Activated CD4-positive, alpha-beta T cell treated with anti-CD3 and anti-CD28 coated beads, Interleukin-10, Interleukin-2, amounts not matched to agents 100 ng/mL and 50 ng/mL, durations not matched to agents 16 hours and 8 hours (primary cell): ENCODE data around the gene NR4A2.

Experiments
- DNase-seq: peaks from one replicate; pipeline ENCODE4 v3.0.0-alpha.2; 2020

The NR4A2 gene

DNA sequence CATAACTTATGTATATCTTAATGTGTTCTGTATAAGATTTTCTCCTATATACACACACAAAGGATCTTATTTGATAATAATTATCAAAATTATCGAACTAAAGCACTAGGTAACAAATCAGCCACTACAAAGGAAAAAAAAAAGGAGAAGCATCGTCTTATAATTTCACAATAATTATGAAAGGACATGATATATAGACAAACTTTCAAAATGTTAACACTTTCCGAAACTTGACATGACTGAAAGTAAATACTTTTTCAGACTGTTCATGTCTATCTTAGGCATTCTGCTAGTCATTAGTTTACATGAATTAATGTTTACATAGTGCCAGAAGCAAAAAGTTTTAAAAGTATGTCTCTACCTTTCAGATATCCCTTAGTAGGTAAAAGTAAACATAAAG is 7.3 kb upstream of the NR4A2 start:
- DNase-seq = no peak

DNA sequence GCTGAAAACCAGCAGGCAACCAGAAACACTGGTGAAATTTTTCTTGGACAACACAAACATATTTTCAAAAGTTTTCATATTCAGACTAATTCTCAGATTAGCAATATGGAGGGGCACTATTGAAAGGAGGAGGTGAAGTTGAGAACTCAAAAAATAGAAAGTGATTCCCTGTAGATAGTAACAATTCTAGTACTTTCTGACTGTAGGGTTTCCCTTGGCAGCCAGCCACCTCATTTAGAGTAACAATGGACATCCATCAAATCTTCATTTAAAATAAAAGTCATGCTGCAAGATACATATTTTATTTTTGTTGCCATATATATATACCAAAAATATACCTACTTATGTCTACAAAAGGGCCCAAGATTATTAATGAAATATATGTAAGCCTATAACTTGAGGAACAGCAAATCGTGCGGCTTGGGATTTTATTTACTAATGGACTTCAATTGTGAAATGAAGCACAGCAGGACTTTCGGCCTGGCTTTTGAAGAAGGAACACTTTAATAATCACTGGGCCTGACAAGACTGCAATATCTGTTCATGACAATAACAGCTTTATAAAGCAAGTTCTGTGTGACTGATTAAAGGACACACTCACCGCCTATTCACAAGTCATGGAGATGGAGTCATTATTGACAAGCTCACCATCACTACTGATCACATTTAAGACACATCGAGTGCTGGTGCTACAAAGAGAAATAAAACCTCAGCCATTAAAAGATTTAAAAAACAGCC is 6.8 kb upstream of the NR4A2 start:
- DNase-seq = no peak

GRCh38 chr2:156338578-156338977 is 6.1 kb upstream of the NR4A2 start:
- no peak for DNase-seq

DNA sequence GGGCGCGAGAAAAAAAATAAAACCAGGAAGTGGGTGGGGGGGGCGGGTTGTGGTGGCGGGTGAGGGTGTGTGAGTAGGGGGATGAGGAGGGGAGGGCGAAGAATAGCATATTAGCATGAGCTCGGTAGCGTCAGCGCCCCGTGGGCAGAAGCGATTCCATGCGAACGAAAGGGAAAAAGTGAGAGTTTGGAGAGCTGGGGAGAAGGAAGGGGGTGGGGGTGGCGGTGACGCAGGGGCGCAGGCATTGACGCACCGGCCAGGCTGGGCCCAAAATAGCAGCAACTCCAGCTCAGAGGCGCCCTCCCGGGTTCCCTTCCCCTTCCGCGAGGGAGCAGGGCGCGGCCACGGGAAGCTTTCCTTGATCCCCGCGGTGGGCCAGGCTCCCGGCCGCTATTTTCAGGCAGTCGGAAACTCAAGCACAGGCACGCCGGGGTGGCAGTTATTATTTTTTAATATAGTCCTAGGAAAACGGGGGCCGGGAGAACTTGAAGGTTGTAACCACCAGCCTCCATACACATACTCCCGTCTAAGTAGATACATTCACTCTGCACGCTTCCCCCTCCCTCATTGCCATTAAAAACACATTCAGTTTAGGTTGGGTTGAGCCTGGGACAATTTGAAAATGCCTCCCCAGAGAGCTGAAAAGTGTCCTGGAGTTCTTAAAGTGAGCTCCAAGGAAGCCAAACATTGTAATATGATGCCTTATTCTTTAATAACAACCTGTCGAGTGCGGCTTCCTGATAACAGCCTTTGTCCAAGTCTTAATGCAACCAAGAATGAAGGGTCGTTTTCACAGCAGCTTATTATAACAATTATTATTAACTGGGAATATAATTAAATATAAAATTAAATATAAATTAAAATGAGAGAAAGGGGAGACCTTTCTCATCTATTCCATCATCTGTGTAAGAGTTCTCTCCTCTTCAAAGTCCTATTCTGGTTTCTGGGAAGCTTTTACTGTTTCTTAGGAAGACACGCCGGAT is 2.3 kb upstream of the NR4A2 start:
- peak; percentile 72 for DNase-seq

GRCh38 chr2:156333951-156334495 is 1.5 kb upstream of the NR4A2 start:
- peak; percentile 76 for DNase-seq

DNA sequence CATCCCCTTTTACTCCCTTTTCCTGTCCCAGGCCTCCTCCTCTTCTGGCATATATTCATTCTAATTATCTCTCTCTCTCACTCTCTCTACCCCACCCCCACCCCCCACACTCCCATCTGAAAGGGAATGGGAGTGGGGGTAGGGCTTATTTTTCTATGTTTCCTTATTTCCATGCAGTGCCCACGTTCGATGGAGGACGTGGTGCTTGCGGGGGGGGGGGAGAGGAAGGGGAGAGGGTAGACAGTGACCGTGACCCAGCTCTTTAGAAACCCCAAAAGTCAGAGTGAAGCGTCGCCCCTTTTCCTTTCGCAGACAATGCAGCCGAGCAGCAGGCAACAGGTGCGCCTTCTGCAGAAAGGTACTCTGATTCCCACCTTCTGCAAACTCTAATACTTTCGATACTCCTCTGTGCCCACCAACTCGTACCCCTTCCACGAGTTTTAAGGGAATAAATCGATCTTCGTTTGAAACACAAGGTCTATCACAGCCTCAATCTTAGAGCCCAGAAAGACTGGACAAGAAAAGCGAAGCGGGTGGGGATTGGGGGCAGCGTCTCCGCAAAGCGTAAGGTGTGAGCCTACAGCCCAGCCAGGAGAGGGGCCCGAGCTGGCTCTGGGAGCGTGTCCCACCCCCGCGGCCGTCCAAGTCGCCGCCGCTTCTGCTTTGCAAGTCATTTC is 891 bp upstream of the NR4A2 start:
- DNase-seq = no peak

DNA sequence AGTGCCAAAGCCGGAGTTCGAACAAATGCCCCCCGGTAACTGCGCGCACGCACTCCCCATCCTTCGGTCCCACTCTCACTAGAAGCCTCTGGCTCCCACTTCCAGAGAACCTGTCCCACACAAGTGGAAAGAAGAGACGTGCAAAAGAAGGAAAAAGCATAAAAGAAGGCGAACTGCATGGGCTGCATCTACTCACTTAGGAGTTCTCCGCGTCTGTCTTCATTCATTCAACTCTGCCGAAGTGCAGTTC is 312 bp downstream of the NR4A2 start:
- DNase-seq = no peak

DNA sequence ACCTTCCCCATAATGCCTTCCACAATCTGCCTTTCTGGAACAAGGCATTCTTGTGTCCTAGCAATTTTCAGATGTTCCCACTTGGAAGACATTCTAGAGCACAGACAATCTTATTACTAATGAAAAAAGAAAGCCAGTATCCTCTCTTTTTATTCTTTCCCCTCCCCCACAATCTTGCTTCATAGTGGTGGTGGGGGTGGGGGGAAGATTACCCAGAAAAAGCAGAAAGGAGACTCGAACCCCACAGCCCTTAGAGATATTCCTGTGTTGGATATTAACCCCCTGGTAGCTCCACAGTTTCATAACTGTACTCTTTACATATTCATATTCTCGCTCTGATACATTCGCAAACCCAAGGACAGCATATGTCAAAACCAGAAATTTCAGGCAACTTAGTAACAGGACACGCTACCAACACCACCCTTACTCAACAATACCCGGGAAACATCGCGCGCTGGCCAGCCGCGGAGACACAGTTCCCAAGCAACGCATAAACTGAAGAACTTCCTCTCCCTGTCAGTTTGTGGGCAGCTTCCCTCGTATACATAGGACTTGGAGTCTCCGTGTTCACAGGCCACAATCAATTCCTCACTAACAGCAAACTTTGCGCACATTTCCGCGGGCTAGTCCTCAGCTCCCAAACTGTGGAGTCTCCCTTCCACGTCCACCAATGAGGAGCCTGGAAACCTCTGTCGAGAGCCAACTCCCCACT is 793 bp downstream of the NR4A2 start:
- peak; percentile 49 for DNase-seq

DNA sequence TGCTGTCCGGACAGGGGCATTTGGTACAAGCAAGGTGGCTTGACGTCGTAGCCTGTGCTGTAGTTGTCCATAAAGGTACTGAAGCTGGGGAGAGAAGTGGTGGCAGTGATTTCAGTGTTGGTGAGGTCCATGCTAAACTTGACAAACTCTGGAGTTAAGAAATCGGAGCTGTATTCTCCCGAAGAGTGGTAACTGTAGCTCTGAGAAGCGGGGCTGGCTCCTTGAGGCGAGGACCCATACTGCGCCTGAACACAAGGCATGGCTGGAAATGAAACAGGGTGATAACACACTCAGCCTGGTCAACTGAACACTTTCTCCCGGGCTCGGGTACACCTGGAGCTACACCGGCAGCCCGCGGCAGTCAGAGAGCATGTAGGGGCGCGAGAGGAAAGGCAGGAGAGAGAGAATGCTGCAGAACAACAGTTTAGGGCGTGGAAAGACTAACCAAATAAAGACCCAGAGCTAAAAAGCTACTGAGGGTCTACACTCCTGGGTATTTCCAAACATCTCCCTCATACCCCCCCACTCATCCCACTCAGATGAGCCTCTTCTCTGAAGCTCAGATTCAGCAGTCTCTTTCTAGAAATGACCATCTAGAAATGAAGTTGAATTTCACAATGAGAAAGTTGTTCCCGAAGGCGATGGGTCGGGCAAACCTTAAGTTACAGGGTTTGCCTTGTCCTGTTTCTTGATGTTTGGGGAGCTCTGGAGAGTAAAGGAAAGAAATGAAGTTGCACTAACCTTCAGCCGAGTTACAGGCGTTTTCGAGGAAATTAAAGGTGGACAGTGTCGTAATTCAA is 2.4 kb downstream of the NR4A2 start:
- no peak for DNase-seq

GRCh38 chr2:156329031-156329926 is 3.2 kb downstream of the NR4A2 start:
- DNase-seq = no peak

DNA sequence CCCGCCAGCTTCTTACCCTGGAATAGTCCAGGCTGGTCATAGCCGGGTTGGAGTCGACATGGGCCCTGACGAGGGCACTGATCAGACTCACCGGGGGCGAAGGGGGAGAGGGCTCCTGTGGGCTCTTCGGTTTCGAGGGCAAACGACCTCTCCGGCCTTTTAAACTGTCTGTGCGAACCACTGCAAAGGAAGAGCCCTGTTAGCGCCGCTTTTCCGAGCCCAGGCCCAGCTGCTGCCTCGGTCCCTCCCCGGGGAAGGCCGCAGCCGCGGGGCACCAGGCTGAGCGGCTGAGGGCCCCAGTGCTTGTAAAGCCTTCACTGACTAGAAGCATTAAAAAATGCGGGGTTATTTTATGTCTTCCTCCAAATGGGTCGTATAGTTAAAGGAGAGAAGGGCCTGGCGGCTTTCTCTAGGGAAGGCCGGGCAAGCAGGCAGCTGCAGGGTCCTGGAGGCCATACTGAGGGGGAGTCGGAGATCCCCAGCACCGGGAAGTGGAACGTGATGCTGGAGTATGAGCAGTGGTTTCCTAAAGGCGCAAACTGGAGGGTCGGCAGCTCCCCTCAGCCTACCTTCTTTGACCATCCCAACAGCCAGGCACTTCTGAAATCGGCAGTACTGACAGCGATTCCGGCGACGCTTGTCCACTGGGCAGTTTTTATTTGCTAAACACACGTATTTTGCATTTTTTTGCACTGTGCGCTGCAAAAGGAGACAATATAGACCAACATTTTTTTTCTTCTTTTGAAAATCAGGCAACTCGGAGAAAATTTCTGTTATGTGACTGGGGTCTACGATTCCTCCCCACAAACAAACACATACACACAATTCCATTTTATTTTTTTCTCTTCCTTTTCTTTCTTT is 4.5 kb downstream of the NR4A2 start:
- DNase-seq = no peak

DNA sequence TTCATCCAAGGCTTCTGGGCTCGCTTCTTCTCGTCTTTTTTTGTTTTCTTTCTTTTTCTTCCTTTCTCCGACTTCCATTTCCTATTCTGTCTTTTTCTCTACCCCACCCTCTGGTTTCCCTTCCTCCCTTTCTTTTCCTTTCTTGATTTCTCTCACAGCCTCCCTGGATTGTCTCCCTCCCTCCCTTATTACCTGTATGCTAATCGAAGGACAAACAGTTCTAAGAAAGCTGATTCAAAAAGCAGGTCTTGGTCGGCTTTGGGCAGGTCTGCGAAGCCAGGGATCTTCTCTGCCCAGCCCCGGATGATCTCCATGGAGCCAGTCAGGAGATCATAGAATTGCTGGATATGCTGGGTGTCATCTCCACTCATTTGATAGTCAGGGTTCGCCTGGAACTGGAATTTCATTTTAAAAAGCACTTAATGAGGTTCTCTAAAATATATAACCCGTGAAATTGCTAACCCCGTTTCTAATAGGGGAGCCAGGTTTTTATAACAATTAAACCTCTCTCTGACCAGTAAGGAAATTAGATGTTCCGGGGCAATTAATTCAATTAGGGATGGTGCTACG is 5.9 kb downstream of the NR4A2 start:
- no peak for DNase-seq

- DNase-seq = no peak
Measured at GRCh38 chr2:156325688-156326525, 6.6 kb downstream of the NR4A2 start.

DNA sequence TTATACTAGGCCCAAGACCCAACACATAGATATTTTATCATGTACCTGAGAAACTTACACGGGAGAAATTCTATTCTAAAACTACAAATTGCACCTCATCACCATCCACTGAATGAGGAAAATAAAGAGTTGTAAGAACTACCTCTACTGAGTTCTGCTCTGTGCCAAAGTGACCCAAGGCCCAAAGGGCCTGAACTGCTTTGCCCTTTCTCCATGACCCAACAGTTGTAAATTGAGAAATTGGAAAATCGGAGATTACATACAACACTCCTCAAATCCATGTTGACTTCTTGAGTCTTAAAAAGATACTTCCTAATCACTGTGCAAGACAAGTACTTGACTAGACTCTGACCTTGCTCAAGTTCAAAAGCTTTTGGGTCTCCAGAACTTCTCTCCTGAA is 8.8 kb downstream of the NR4A2 start:
- no peak for DNase-seq

GRCh38 chr2:156322686-156323231 is 9.8 kb downstream of the NR4A2 start:
- DNase-seq = no peak

DNA sequence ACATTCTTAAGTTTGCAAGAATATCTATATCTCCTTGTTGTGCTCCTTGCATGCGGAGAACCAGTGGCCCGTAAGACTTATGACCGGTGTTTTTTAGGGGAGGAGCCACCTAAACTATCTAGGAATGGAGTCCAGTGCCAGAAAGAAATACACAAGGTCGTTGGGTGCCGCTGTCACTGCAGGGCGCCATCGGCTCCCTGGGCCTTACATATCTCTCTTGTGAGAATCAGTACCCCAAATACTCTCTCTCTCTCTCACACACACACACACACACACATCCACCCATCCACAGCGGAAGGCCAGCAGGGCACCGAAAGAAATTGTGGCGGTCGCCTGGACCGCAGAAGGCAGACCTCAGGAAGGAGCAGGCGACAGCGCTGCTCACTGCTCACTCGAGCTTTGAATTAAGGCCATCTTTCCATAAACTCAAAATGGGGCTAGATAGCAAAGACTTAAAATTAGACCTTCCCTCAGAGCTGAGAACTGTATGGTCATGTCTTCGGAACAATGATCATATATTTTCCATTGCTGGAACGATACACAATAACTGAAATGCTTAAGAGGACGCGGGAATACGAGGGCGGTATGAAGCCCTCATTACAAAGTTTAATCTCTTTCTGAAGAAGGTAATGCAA is 10.4 kb downstream of the NR4A2 start:
- peak; percentile 28 for DNase-seq

GRCh38 chr2:156321243-156321904 is 11.1 kb downstream of the NR4A2 start:
- no peak for DNase-seq
